ENCODE data around the gene HPCA.

DNA sequence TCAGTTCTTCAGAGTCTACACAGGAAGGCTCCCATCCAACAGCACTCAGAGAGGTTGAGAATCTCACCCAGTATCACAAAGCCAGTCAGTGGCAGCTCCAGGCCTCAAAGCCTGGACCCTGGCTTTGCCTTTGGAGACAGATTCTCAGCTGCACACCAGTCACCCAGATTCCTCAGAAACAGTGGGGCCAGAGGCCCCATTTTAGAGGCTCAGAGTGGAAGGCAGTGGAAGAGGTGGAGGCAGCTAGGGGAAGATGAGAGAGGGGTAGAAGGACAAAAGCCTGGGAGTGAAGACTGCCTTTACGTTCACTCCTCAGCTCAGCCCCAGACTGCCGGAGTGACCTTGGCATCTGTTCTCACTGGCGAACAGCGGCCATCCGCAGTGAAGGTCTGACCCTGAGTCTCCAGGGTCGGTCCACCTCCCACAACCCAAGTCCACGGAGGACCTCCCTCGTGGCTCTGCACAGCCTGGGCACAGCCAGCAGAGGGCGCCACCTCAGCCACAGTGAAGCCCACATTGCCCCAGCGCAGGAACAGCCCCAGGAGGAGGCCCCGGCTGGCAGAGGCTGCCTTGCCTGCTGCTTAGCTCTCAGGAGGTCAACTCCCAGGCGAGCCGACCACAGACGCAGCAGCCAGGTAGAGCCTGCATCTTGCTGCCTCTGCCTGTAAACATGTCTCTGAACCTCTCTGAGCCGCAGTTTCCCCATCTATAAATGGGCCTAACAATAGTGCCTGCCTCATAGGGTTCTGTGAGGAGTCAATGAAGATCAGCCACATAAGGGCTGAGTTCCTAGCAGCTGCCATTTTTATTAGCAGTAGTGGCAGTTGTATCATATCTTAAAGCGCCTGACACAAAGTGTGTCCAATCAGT lies 9.7 kb upstream of the HPCA start:
- TF ChIP-seq, protein P1, sequence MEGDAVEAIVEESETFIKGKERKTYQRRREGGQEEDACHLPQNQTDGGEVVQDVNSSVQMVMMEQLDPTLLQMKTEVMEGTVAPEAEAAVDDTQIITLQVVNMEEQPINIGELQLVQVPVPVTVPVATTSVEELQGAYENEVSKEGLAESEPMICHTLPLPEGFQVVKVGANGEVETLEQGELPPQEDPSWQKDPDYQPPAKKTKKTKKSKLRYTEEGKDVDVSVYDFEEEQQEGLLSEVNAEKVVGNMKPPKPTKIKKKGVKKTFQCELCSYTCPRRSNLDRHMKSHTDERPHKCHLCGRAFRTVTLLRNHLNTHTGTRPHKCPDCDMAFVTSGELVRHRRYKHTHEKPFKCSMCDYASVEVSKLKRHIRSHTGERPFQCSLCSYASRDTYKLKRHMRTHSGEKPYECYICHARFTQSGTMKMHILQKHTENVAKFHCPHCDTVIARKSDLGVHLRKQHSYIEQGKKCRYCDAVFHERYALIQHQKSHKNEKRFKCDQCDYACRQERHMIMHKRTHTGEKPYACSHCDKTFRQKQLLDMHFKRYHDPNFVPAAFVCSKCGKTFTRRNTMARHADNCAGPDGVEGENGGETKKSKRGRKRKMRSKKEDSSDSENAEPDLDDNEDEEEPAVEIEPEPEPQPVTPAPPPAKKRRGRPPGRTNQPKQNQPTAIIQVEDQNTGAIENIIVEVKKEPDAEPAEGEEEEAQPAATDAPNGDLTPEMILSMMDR (IDR thresholded peaks at IDR 0.05), result peak; percentile 48 to 87
- TF ChIP-seq POLR2A (IDR thresholded peaks at IDR 0.05) (no peak), POLR2AphosphoS5 (IDR thresholded peaks at IDR 0.05) (no peak)

All from suprapubic skin (tissue), 4 donors.